Activated CD4-positive, alpha-beta T cell treated with anti-CD3 and anti-CD28 coated beads, Interleukin-10, Interleukin-2, amounts not matched to agents 100 ng/mL and 50 ng/mL, durations not matched to agents 16 hours and 8 hours (primary cell): ENCODE results near the gene GEMIN5.

Source experiments
- DNase-seq: peaks from one replicate; pipeline ENCODE4 v3.0.0-alpha.2; 2020

The GEMIN5 gene

DNA sequence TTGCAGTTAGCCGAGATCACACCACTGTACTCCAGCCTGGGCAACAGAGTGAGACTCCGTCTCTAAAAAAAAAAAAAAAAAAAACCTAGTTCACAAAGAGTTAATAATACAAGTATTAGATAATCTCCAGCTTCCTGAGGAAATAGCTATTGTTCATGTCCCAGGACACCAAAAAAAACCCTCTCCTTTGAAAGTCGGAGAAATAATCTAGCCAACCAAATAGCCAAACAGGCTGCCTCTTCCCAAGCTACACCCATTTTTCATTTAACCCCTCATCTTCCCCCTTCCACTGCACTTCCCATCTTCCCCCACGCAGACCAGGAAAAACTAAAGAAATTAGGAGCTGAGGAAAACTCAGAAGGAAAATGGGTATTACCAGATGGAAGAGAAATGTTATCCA, 56.0 kb downstream of the GEMIN5 start:
- DNase-seq: no peak

DNA sequence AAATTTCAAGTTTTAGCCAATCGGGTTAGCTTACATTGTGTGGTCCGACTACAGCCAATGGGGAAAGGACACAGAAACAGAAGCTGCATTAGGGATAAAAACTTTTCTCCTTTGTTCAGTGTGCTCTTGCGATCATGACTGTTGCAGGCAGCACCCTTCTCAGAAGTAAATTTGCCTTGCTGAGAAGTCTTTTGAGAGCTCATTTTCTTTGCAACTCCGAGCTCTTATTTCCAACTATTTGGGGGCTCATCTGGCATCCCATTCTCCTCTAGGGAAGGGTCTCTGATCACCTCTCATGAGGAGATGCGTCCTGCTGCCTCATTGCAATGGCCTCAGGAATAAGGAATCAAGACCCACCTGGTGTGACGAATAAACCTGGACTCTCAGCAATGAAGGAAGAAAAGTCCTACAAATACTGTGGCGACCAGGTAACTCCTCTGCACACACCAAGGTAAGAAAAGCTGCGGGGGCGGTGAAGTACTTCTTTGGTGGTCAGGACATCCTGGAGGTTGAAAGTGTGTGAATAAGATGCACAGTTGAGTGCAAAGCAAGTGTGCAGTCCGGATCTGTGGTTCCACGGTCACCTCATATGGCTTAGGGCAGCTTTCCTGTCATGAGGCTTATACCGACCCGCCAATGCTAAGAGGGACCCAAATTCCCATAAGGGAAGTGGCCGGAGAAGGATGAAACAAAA, 59.2 kb downstream of the GEMIN5 start:
- DNase-seq: no peak

- no peak for DNase-seq
Observed at GRCh38 chr5:154873791-154874331, 64.2 kb downstream of the GEMIN5 start.

DNA sequence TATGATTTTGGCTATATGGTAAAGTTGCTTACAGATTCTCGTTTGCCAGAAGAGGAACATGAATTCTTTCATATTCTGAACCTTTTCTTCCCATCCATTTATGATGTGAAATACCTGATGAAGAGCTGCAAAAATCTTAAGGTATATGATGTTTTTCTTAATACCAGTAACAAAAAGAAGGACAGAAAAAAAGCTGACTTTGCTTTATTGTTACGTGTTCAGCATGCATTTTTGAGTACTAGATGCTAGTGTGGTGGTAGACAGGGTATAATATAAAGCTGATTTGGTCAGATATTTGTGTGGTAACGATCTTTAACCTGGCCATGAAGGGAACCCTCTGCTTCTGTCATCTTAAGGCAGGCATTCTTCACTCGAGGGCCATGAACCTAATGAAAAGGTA, 66.3 kb downstream of the GEMIN5 start:
- no peak for DNase-seq

DNA sequence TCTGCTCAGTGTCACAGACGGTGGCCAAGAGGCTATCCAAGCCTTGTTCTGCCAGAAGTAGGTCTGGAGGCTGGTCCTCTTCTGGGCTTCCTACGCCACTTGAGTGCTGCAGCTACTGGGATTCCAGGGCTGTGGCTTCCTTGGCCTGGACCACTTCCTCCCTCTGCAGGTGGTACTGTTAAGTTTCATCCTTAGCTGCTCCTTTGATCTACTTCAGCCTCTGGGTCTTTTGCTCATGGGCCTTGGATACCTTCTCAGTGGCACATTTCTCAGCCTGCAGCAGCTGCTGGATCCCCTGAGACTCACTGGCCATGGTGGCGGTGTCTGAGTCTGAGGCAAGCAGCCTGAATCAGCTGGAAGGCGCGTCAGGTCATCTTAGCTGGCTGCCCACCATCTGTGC, 69.3 kb downstream of the GEMIN5 start:
- no peak for DNase-seq

DNA sequence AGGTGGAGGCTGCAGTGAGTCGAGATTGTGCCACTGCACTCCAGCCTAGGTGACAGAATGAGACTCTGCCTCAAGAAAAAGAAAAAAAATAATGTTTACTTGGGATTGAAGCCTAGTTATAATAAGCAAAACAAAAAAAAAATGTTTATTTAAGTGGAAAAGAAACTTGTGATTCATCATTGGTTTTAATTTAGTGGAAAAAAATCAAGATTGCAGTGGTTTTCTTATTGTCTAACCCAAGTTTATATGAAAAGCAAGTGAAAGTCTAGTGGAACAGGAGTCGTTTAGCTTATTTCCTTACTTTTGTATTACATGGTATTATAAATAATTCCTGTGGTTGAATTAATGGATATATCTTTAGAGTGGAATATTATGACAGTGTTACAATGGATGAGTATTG, 71.2 kb downstream of the GEMIN5 start:
- no peak for DNase-seq

GRCh38 chr5:154865466-154866184, 72.4 kb downstream of the GEMIN5 start:
- DNase-seq: no peak

DNA sequence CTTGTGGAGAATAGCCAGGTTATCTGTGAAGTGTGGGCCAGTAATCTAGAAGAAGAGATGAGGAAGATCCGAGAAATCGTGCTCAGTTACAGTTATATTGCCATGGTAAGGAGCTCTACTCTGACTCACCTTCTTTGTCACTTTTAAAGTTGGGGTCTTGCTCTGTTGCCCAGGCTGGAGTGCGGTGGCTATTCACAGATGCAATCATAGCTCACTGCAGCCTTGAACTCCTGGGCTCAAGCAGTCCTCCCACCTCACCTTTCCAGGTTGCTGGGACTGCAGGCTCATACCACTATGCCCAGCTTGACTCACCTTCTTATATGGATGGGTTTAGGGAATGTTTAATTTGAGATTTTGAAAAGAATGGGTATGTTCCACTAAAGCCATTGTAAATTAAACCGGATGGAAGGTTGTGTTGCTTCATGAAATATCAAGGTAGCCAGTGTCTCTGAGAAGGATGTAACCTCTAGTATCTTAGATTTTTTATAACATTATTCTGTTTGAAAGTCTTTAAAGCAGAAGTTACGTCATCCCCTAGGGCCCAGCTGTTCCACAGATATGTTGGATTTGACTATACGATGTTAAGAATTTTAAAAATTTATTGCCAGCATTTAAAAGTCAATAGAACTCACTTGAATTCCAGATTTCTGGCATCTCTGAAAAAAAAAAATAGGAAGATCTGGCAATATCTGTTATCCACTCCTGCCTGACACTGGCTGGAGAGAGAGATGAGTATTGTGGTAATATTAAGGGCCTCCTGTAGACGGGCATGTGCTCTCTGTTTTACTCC, 74.5 kb downstream of the GEMIN5 start:
- DNase-seq: no peak

- no peak for DNase-seq
Observed at GRCh38 chr5:154862766-154863165, 75.2 kb downstream of the GEMIN5 start.

DNA sequence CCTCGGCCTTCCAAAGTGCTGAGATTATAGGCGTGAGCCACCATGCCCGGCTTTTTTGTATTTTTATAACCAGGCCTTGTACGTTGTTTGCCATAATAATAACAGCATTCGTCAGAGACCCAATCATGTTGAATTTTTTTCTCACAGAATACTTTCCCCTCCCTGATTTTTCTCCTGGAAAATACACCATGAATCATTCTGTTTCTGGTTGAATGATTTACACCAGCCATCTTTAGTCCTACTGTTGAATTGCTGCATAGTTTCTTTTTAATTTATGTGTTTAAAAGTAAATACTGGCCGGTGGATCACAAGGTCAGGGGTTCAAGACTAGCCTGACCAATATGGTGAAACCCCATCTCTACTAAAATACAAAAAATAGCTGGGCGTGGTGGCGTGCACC, 76.1 kb downstream of the GEMIN5 start:
- no peak for DNase-seq

- no peak for DNase-seq
Observed at GRCh38 chr5:154860765-154861164, 77.2 kb downstream of the GEMIN5 start.

DNA sequence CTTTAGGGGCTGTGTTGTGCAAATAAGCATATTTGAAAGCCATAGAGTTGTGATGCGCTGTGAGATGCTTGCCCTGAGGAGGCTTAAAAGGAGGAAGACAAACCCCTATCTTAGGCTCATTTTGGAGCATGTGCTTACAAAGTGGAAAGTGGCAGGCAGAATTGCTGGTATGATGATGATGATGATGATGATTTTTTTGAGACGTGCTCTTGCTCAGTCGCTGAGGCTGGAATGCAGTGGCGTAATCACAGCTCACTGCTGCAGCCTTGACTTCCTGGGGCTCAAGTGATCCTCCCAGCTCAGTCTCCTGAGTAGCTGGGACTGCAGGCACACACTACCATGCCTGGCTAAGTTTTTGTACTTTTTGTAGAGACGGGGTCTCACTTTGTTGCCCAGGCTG, 77.9 kb downstream of the GEMIN5 start:
- DNase-seq: peak; percentile 50

DNA sequence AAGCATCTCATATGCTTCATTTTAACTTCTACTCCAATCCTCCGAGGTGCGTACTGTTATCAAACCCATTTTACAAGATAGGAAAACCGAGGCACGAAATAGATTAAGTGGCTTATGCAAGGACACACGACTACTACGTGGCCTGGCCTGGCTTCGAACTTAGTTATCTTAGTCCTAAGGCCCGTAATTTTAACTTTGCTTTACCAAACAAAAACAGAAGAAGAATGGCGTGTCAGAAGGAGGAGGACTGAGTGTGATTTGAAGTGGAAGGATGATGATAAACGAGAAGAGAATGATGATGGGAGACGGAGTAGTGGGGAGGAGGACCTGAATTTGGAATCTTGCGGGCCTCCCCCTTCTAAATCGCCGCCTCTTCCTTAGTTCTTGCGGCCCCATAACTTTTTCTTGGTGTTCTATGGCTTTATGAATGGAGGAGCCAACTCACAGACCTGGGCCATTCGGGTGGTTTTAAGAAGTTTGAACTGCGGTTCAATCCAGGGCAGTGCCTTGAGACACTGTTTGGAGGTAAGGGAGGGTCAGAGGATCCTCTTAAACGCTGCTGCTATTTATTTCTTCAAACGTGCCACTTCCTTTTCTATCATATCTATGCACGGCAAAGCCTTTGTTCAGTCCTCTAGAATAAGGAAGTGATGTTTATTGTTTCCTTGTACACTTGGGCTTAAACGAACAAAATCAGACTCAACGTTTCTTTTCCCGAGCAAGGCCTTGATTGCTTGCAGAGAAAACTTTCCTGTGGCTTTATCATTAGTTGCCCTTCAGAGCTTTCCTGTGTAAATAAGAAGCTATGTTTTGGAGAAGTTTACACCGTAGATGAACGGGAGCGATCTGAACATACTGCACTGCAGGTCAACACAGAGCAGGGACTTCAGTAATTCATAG, 78.8 kb downstream of the GEMIN5 start:
- peak; percentile 27 for DNase-seq

- DNase-seq: peak; percentile 98
Observed at GRCh38 chr5:154858297-154858971, 79.6 kb downstream of the GEMIN5 start, which contains the start of gene CNOT8. Gene CNOT8, plus strand, starts transcription at chr5:154858627. Its CDS starts 4,652 bp downstream, at chr5:154863279.

DNA sequence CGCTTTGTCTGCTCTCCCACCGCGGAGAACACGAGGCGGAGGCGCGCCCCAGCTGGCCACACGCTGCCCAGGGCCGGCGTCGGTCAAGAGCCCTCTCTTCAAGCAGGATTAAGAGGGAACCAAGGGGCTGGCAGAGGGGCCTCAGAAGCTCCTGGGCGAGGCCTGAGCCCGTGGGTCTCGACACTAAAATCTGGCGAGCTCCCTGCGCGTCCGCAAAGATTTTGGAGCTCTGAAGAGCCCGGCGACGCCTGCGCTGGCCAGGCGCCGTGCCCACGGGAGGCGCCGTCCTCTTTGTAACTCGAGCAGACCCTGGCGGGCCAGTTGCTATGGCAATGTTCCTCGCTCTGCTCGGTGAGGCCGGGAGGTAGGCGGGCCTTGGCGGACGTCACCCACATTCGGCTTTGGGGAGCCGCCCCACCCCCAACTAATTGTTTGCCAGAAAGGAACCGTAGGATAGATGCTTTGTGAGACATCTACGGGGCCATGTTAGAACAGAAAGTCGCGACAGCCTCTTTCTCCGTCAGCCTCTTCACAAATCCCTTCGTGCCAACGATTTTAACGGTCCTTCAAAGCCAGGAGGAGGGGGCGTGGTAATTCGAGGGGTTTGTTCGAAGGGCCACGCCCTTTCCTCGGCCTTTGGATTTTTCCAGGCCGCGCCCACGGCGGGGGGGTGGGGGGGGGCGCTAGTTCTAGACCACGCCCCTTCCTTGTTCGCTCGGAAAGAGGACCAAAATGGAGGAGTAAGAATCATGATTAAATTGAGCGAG, 80.3 kb downstream of the GEMIN5 start:
- peak; percentile 89 for DNase-seq

DNA sequence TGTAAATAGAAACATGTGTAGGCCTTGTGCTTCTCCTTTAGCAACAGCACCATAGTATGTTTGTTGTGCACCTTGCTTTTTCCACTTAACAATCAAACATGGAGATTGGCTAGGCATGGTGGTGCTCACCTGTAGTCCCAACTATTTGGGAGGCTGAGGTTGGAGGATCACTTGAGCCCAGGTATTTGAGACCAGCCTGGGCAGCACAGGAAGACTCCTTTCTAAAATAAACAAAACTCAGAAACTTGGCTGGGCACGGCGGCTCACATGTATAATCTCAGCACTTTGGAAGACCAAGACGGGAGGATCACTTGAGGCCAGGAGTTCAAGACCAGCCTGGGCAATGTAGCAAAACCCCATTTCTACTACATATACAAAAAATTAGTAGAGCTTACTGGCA, 86.7 kb downstream of the GEMIN5 start:
- DNase-seq: no peak

GRCh38 chr5:154850255-154851062, 87.6 kb downstream of the GEMIN5 start, which contains the start of gene FAXDC2:
Gene FAXDC2, minus strand, starts transcription at chr5:154850603. Its CDS starts 12,425 bp downstream, at chr5:154838178.
- no peak for DNase-seq

DNA sequence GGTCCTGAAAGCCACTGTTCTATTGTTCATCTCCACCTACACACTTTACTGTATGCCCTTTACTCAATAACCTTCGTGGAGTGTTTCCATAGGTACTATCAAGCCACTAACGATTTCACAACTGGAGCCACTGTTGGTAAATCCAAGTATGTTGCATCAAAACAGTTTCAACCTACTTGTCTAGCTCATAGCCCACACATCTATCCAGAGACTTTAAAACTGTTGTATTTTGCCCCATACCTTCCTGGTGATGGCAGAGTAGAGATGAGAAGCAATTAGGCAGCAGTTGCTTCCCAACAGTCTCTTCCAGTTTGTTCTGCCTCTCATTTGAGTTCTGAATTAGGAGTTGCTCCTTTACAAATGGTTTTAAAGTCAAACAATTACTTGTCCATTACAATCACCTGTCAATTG, 88.2 kb downstream of the GEMIN5 start:
- DNase-seq: no peak

GRCh38 chr5:154849264-154849785, 88.7 kb downstream of the GEMIN5 start:
- no peak for DNase-seq

GRCh38 chr5:154844809-154845208, 93.2 kb downstream of the GEMIN5 start:
- no peak for DNase-seq
